Hepatocyte (in vitro differentiated cells): ENCODE data around the gene NUDT22. TPM values are rescaled to one million over a fixed set of nuclear protein-coding genes. Genes with fewer than 3 reads are reported as not detected.

Source experiments
- DNase-seq: peaks from one replicate; pipeline ENCODE4 v3.0.0-alpha.2; 2016; ENCODE audit warnings: low spot score
- H2AFZ ChIP-seq: fragments of 200-600 bp; sonication (generic); 2 replicates; pipeline ENCODE4 v1.6.0; 2016; ENCODE audit warnings: antibody characterized with exemption, mild to moderate bottlenecking
- H3K27ac ChIP-seq: fragments of 200-600 bp; sonication (generic); 2 replicates; pipeline ENCODE4 v1.5.1; 2016; ENCODE audit warnings: mild to moderate bottlenecking
- H3K27me3 ChIP-seq: fragments of 200-600 bp; sonication (generic); 2 replicates; pipeline ENCODE4 v1.6.1; 2016
- H3K36me3 ChIP-seq: fragments of 200-600 bp; sonication (generic); replicated peaks from 2 replicates; pipeline ENCODE4 v1.5.1; 2016; ENCODE audit warnings: low read depth; ENCODE audit not compliant: insufficient read depth
- H3K4me1 ChIP-seq: fragments of 200-600 bp; sonication (generic); 2 replicates; pipeline ENCODE4 v1.5.1; 2016; ENCODE audit warnings: mild to moderate bottlenecking, moderate library complexity; ENCODE audit not compliant: insufficient read depth
- H3K4me2 ChIP-seq: fragments of 200-600 bp; sonication (generic); 2 replicates; pipeline ENCODE4 v1.6.0; 2016
- H3K4me3 ChIP-seq: fragments of 200-600 bp; sonication (generic); 2 replicates; pipeline ENCODE4 v1.5.1; 2016; ENCODE audit warnings: mild to moderate bottlenecking
- H3K79me2 ChIP-seq: fragments of 200-600 bp; sonication (generic); 2 replicates; pipeline ENCODE4 v1.6.0; 2017; ENCODE audit warnings: mild to moderate bottlenecking
- H3K9me2 ChIP-seq: fragments of 200-600 bp; sonication (generic); replicated peaks from 2 replicates; pipeline ENCODE4 v1.6.0; 2017; ENCODE audit warnings: mild to moderate bottlenecking; ENCODE audit not compliant: insufficient read depth
- H3K9me3 ChIP-seq: fragments of 200-600 bp; sonication (generic); 2 replicates; pipeline ENCODE4 v1.5.1; 2016; ENCODE audit warnings: low read depth, mild to moderate bottlenecking
- H4K20me1 ChIP-seq: fragments of 200-600 bp; sonication (generic); 2 replicates; pipeline ENCODE4 v1.6.0; 2016; ENCODE audit warnings: mild to moderate bottlenecking; ENCODE audit not compliant: insufficient read depth, poor library complexity, severe bottlenecking
- EZH2 ChIP-seq: fragments of 200-600 bp; sonication (generic); IDR thresholded peaks from 2 replicates; pipeline ENCODE4 v1.6.1; 2016; ENCODE audit warnings: antibody characterized with exemption, mild to moderate bottlenecking, borderline replicate concordance
- EZH2phosphoT487 ChIP-seq: fragments of 200-600 bp; sonication (generic); IDR thresholded peaks from one replicate; pipeline ENCODE4 v1.6.1; 2018; ENCODE audit warnings: antibody characterized with exemption, mild to moderate bottlenecking, low read depth, moderate library complexity; ENCODE audit not compliant: unreplicated experiment, severe bottlenecking
- WGBS: methylation state at CpG from one replicate; pipeline ENCODE4 v1.1.6; 2016; ENCODE audit warnings: low lambda C conversion rate; ENCODE audit errors: missing lambda C conversion rate; 5-methylcytosine and 5-hydroxymethylcytosine counted together
- polyA plus RNA-seq: library from polyadenylated mRNA; unstranded; fragments of >200 nt; fragmentation: Nextera tagmentation; extraction: Ambion mirVana; gene quantifications from 2 replicates; pipeline ENCODE4 v1.2.1, GENCODE V29; 2016
- total RNA-seq: library from RNA; depleted of rRNA; stranded (reverse); fragments of >200 nt; gene quantifications from 2 replicates; pipeline ENCODE4 v1.2.3, GENCODE V29; 2014
- TF ChIP-seq, protein P1 (sequence below): fragments of 200-600 bp; sonication (generic); IDR thresholded peaks from 2 replicates; pipeline ENCODE4 v1.5.1; 2016; ENCODE audit warnings: antibody characterized with exemption, mild to moderate bottlenecking; ENCODE audit not compliant: poor library complexity

The NUDT22 gene
- total and polyA plus RNA-seq, 2 experiments from 2014 or later: 49.5 to 66.6 TPM

DNA sequence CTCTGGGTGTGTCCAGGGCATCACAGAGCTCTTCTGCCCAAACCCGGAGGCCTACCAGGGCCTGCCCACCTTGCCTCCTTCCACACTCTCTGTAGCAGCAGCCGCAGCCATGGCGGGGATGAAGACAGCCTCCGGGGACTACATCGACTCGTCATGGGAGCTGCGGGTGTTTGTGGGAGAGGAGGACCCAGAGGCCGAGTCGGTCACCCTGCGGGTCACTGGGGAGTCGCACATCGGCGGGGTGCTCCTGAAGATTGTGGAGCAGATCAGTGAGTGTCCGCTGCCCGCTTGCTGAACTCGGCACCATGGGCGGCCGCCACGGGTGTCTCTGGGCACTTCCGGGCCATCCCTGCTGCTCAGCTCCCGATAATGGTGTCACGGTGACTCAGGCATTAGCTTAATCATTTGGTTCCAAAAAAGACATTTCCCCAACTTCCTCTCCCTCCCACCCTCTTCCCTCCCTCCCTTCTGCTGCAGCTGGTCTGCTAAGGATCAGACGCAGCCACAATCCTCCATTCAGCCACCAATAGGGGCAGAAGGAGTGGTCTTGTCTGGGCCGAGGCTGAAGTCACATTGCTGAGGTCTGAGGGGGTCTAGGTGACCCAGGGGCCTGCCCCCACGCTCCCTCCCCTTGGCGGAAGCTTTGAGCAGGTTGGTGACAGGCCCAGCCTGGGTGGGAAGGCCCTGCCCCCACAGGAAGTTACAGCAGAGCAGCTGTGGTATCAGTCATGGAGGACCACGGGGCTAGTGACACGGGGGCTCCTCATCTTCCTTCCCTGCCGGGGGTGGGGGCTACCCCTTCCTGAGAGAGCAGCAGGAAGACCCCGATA, 18.6 kb upstream of the NUDT22 start:
- WGBS: 85% methylated on average over 22 of the region's 30 CpGs
- no peak for DNase-seq

DNA sequence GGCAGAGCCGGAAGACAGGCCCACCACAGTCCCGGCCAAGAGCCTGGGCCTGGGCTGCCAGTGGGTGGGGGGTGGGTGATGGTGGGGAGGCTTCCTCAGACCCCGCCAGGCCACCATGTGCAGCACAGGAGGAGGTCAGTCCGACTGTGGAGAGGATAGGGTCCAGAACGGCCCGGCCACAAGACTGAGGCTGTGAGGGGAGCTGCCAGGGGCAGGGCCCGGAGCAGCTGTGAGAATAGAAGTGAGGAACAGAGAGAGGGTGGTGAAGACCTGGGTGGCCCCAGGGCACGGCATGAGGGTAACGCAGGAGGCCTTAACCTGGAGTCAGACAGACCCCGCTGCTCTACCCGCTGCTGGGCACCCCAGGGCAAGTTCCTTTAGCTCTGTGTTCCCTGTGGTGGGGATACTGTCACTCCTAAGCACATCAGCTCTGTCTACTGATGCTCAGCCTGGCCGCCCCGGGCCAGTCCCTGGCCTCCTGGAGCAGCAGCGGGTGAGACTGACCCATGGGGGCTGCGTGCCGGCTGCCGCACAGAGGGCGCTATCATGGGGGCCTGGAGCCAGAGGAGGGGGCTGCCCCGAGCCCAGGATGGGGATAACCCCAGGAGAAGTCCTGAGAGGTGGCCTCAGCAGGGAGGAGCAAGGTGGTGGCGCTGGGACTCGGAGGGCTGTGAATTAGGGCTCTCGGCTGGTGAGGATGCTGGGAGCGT, 17.8 kb upstream of the NUDT22 start:
- WGBS: 93% methylated on average over 22 of the region's 23 CpGs
- no peak for DNase-seq
- H3K9me2 ChIP-seq: no peaks in the 10 kb centered on the region
- H3K9me3 ChIP-seq: no peaks in the 10 kb centered on the region
- H3K4me3 ChIP-seq: no peak overlapping the region
- TF ChIP-seq, protein P1, sequence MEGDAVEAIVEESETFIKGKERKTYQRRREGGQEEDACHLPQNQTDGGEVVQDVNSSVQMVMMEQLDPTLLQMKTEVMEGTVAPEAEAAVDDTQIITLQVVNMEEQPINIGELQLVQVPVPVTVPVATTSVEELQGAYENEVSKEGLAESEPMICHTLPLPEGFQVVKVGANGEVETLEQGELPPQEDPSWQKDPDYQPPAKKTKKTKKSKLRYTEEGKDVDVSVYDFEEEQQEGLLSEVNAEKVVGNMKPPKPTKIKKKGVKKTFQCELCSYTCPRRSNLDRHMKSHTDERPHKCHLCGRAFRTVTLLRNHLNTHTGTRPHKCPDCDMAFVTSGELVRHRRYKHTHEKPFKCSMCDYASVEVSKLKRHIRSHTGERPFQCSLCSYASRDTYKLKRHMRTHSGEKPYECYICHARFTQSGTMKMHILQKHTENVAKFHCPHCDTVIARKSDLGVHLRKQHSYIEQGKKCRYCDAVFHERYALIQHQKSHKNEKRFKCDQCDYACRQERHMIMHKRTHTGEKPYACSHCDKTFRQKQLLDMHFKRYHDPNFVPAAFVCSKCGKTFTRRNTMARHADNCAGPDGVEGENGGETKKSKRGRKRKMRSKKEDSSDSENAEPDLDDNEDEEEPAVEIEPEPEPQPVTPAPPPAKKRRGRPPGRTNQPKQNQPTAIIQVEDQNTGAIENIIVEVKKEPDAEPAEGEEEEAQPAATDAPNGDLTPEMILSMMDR: no peak
- TF ChIP-seq EZH2: no peak
- no peak for TF ChIP-seq EZH2phosphoT487
- H3K4me2 ChIP-seq: no peak overlapping the region
- H3K27ac ChIP-seq: no peak overlapping the region
- H2AFZ ChIP-seq: no peak overlapping the region
- no peaks in the 10 kb centered on the region for H3K27me3 ChIP-seq
- H3K36me3 ChIP-seq: no peaks in the 10 kb centered on the region
- H3K79me2 ChIP-seq: no peaks in the 10 kb centered on the region
- H3K4me1 ChIP-seq: no peaks in the 10 kb centered on the region
- no peaks in the 10 kb centered on the region for H4K20me1 ChIP-seq

More for the DNA sequence above, 18.6 kb upstream of the NUDT22 start:
- Histone ChIP-seq H3K9me3 (no peaks in the 10 kb centered on the region), H3K79me2 (no peaks in the 10 kb centered on the region), H3K36me3 (no peaks in the 10 kb centered on the region), H3K4me3 (no peak overlapping the region), H3K27me3 (no peaks in the 10 kb centered on the region), H2AFZ (no peak overlapping the region), H3K4me1 (no peaks in the 10 kb centered on the region), H3K27ac (no peak overlapping the region), H3K4me2 (no peak overlapping the region), H3K9me2 (no peaks in the 10 kb centered on the region), H4K20me1 (no peaks in the 10 kb centered on the region)
- TF ChIP-seq, protein P1: no peak
- TF ChIP-seq EZH2phosphoT487: no peak
- TF ChIP-seq EZH2: no peak

DNA sequence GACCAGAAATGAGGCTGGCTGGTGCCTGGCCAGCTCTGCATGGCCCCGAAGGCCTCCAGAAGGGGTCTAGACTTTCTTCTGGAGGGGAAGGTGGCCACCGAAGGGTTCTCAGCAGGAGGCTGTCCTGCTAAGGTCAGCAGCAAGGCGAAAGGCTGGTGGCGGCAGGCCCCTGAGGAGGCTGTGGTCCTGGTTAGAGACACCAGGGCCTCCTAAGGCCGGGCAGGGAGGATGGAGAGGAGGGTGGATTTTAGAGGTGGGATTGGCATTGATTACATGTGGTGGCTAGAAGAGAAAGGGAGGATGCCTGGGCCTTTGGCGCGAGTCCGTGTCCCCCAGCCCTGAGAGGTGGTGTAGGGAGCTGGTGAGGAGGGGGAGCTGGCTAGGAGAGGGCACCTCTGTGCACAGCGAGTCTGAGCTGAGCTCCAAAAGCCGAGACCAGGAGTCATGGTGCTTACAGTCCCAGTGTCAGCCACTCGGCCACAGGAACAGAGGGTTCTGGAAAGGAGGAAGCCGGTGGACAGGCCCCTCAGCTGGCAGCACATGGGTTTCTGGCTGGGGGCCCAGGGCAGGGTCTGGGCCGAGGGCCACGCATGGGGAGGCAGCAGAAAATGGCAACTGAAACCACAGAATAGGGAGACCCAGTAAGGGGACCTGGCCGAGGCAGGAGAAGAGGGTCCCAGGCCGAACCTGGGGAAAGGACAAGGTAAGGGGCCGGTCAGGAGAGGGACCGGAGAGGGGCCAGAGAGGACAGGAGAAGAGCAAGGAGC, 17.1 kb upstream of the NUDT22 start:
- Histone ChIP-seq H3K27me3 (no peaks in the 10 kb centered on the region), H3K4me2 (no peak overlapping the region), H3K9me2 (no peaks in the 10 kb centered on the region), H3K4me3 (no peak overlapping the region), H3K36me3 (no peaks in the 10 kb centered on the region), H4K20me1 (no peaks in the 10 kb centered on the region), H2AFZ (no peak overlapping the region), H3K9me3 (no peaks in the 10 kb centered on the region), H3K27ac (no peak overlapping the region), H3K4me1 (no peaks in the 10 kb centered on the region), H3K79me2 (no peaks in the 10 kb centered on the region)
- TF ChIP-seq EZH2phosphoT487: no peak
- no peak for TF ChIP-seq EZH2
- TF ChIP-seq, protein P1: no peak
- DNase-seq: no peak
- WGBS: 93% methylated on average over 18 of the region's 18 CpGs
